HepG2 (cell line): Measurements from ENCODE around the gene ACTN2. TPM values are rescaled to one million over a fixed set of nuclear protein-coding genes. Genes with fewer than 3 reads are reported as not detected.

Experiments used
- ATAC-seq: fragments of 200-7000 bp; cut with Tn5 transposase; 3 replicates; pipeline ENCODE4 v1.9.1; 2020; ENCODE audit warnings: mild to moderate bottlenecking, moderate library complexity
- BruUV-seq: library from RNA; stranded (reverse); fragments of 400-500 nt; replicated peaks from 2 replicates; lab custom pipeline; 2021; lab: Mats Ljungman, UMichigan
- CTCF ChIA-PET: fragments of 300-600 bp; formaldehyde crosslinking; extraction: SDS; loops from one replicate; lab custom pipeline; 2021; ENCODE audit warnings: low total read pairs, inconsistent platforms, low intra/inter-chr PET ratio; lab: Yijun Ruan, JAX
- POLR2A ChIA-PET: fragments of 350-600 bp; sonication (Branson Sonifier 250); formaldehyde crosslinking; loops from one replicate; lab custom pipeline; 2020; ENCODE audit warnings: antibody characterized with exemption, inconsistent platforms; lab: Yijun Ruan, JAX
- DNase-seq: peaks from one replicate; pipeline ENCODE4 v3.0.0-alpha.2; 2015; ENCODE audit warnings: low spot score
- FAIRE-seq: peaks from 3 replicates; lab custom pipeline; 2011; peaks lifted over from hg19 to GRCh38; lab: Jason Lieb, UNC
- H2AFZ ChIP-seq: one replicate; pipeline ENCODE4 v1.6.1; 2011; ENCODE audit warnings: low read length, inconsistent platforms
- H3K27ac ChIP-seq: fragments of 300-600 bp; 3 replicates; pipeline ENCODE4 v1.8.0; 2011; ENCODE audit warnings: mixed run types, mild to moderate bottlenecking, mixed read lengths, low read length, inconsistent platforms; ENCODE audit not compliant: insufficient read depth; ENCODE audit errors: extremely low read length
- H3K27me3 ChIP-seq, 2 experiments: fragments of 200-600 bp in 1 of 2; 2 replicates in 1 of 2; 3 replicates in 1 of 2; pipeline versions ENCODE4 v1.6.0 to v1.8.0; 2011; ENCODE audit warnings: low read length in 2 of 2, mild to moderate bottlenecking in 2 of 2, moderate library complexity in 2 of 2, inconsistent platforms in 1 of 2; ENCODE audit not compliant: insufficient read depth in 2 of 2, control insufficient read depth in 1 of 2
- H3K36me3 ChIP-seq, 2 experiments: fragments of 200-600 bp in 1 of 2; replicated peaks in 1 of 2; 2 replicates in 1 of 2; 3 replicates in 1 of 2; pipeline versions ENCODE4 v1.5.1 to v1.8.0; 2011; ENCODE audit warnings: low read length in 2 of 2, inconsistent platforms in 1 of 2; ENCODE audit not compliant: insufficient read depth in 2 of 2, control insufficient read depth in 1 of 2
- H3K4me1 ChIP-seq: 2 replicates; pipeline ENCODE4 v1.5.1; 2012; ENCODE audit warnings: low read length, inconsistent platforms; ENCODE audit not compliant: insufficient read depth
- H3K4me2 ChIP-seq: 2 replicates; pipeline ENCODE4 v1.6.0; 2011; ENCODE audit warnings: low read depth, low read length, inconsistent platforms
- H3K4me3 ChIP-seq, 3 experiments: fragments of 200-600 bp in 1 of 3; sonication (generic), shearing (Covaris generic) in 1 of 3; replicated peaks in 1 of 3; 2 replicates each; pipeline ENCODE4 v1.5.1; 2011 to 2016; ENCODE audit warnings: low read length in 3 of 3, inconsistent platforms in 2 of 3, low read depth in 2 of 3, mild to moderate bottlenecking in 2 of 3, control low read depth in 1 of 3, mixed read lengths in 1 of 3; ENCODE audit not compliant: insufficient read depth in 1 of 3
- H3K79me2 ChIP-seq: one replicate; pipeline ENCODE4 v1.6.1; 2011; ENCODE audit warnings: low read length, inconsistent platforms; ENCODE audit not compliant: insufficient read depth
- H3K9ac ChIP-seq: 2 replicates; pipeline ENCODE4 v1.6.0; 2011; ENCODE audit warnings: mild to moderate bottlenecking, low read depth, low read length, inconsistent platforms; ENCODE audit not compliant: insufficient read depth
- H3K9me3 ChIP-seq: 2 replicates; pipeline ENCODE4 v1.5.1; 2012; ENCODE audit warnings: mild to moderate bottlenecking, low read length
- H4K20me1 ChIP-seq: 2 replicates; pipeline ENCODE4 v1.6.0; 2011; ENCODE audit warnings: inconsistent platforms, mild to moderate bottlenecking, low read length, moderate library complexity; ENCODE audit not compliant: insufficient read depth
- ATAD3A ChIP-seq: sonication (generic); formaldehyde crosslinking; IDR thresholded peaks from 2 replicates; pipeline ENCODE4 v1.4.0; 2020; ENCODE audit warnings: missing genetic modification reagents
- DNMT1 ChIP-seq: sonication (generic); formaldehyde crosslinking; IDR thresholded peaks from 2 replicates; pipeline ENCODE4 v1.5.1; 2020; ENCODE audit warnings: mild to moderate bottlenecking, missing genetic modification reagents
- NONO ChIP-seq, 2 experiments: fragments of 450-650 bp in 1 of 2; sonication (generic) in 1 of 2; formaldehyde crosslinking in 1 of 2; IDR thresholded peaks in 1 of 2; conservative IDR thresholded peaks in 1 of 2; 2 replicates each; pipeline versions ENCODE4 v1.6.1 to v1.8.0; 2017 to 2022; ENCODE audit warnings: mild to moderate bottlenecking in 1 of 2, missing genetic modification reagents in 1 of 2, moderate library complexity in 1 of 2
- PTBP1 ChIP-seq: fragments of 200-400 bp; formaldehyde crosslinking; IDR thresholded peaks from 2 replicates; pipeline ENCODE4 v1.6.1; 2018; ENCODE audit warnings: low read length, low read depth; ENCODE audit not compliant: poor library complexity, severe bottlenecking
- RBM39 ChIP-seq: fragments of 200-400 bp; formaldehyde crosslinking; IDR thresholded peaks from one replicate; pipeline ENCODE4 v1.6.1; 2018; ENCODE audit warnings: antibody characterized with exemption, mild to moderate bottlenecking, low read depth, low read length; ENCODE audit not compliant: poor library complexity, severe bottlenecking
- SMAD1 ChIP-seq: sonication (generic); formaldehyde crosslinking; IDR thresholded peaks from 2 replicates; pipeline ENCODE4 v1.4.0; 2020; ENCODE audit warnings: missing genetic modification reagents, low read depth, mild to moderate bottlenecking, borderline replicate concordance
- SNAPC2 ChIP-seq: sonication (generic); formaldehyde crosslinking; IDR thresholded peaks from 2 replicates; pipeline ENCODE4 v1.8.1; 2022; ENCODE audit warnings: mild to moderate bottlenecking, missing genetic modification reagents
- SP4 ChIP-seq: sonication (generic); formaldehyde crosslinking; IDR thresholded peaks from 2 replicates; pipeline ENCODE4 v1.8.1; 2023; ENCODE audit warnings: mild to moderate bottlenecking, missing genetic modification reagents
- TBL1XR1 ChIP-seq: fragments of 150-350 bp; IDR thresholded peaks from 2 replicates; pipeline ENCODE4 v1.6.1; 2014; ENCODE audit warnings: borderline replicate concordance, low read length; ENCODE audit not compliant: partially characterized antibody
- TBP ChIP-seq: sonication (generic); formaldehyde crosslinking; IDR thresholded peaks from 2 replicates; pipeline ENCODE4 v1.5.0; 2020; ENCODE audit warnings: missing genetic modification reagents
- ZBTB21 ChIP-seq: sonication (generic); formaldehyde crosslinking; IDR thresholded peaks from 2 replicates; pipeline ENCODE4 v1.4.0; 2020; ENCODE audit warnings: missing genetic modification reagents
- ZNF251 ChIP-seq: sonication (generic); formaldehyde crosslinking; IDR thresholded peaks from 2 replicates; pipeline ENCODE4 v1.9.0; 2021; ENCODE audit warnings: mild to moderate bottlenecking, missing genetic modification reagents
- ZNF550 ChIP-seq: sonication (generic); formaldehyde crosslinking; IDR thresholded peaks from 2 replicates; pipeline ENCODE4 v1.4.0; 2020; ENCODE audit warnings: mild to moderate bottlenecking, missing genetic modification reagents, borderline replicate concordance
- WGBS: methylation state at CpG from one replicate; pipeline ENCODE4 v1.1.6; 2017; ENCODE audit warnings: low lambda C conversion rate; 5-methylcytosine and 5-hydroxymethylcytosine counted together
- in situ Hi-C: cut with HindIII; loops from 2 replicates; pipeline ENCODE4 v1.10.0; 2017; ENCODE audit warnings: low pct_unique_long_range_greater_than_20kb; ENCODE audit not compliant: extremely low pct_ligation_motif_present
- intact Hi-C: fragments of 100-400 bp; cut with micrococcal nuclease; formaldehyde crosslinking; loops from one replicate; pipeline ENCODE4 v1.10.0; 2022; ENCODE audit not compliant: unreplicated experiment
- polyA plus RNA-seq, 8 experiments: library from polyadenylated mRNA; depleted of rRNA in 3 of 8; stranded (reverse) in 7 of 8; unstranded in 1 of 8; fragments of >200 nt; fragmentation: Illumina TruSeq in 4 of 8; extraction: Trizol in 4 of 8; gene quantifications; 2 replicates each; pipeline versions ENCODE4 v1.2.1 to v1.2.3, GENCODE V29; 2011 to 2016; ENCODE audit warnings: low read depth in 4 of 8, missing spikeins in 1 of 8, mixed read lengths in 1 of 8; ENCODE audit not compliant: insufficient read depth in 1 of 8
- total RNA-seq, 5 experiments: library from RNA; depleted of rRNA; stranded (reverse); fragments of >200 nt; fragmentation: Illumina TruSeq; extraction: Trizol; gene quantifications; 2 replicates each; pipeline ENCODE4 v1.2.3, GENCODE V29; 2016; ENCODE audit warnings: low read depth in 1 of 5
- TF ChIP-seq, protein P1 (sequence below): sonication (generic); formaldehyde crosslinking; IDR thresholded peaks from 2 replicates; pipeline ENCODE4 v1.4.0; 2020; ENCODE audit warnings: low read depth, missing genetic modification reagents
- TF ChIP-seq, protein P2 (sequence below): sonication (generic); formaldehyde crosslinking; IDR thresholded peaks from 2 replicates; pipeline ENCODE4 v1.4.0; 2020; ENCODE audit warnings: mild to moderate bottlenecking, missing genetic modification reagents, borderline replicate concordance

ACTN2 gene
- total and polyA plus RNA-seq, 2 of the 13 experiments (the other 11 are each of a cell fraction or from before 2014, with no cell fraction given) = 0.04 to 0.13 TPM

- intact Hi-C loops = no loop called here
- Histone ChIP-seq H2AFZ (no peak overlapping the region), H3K4me1 (peaks cover 16% of the 10 kb centered on the region), H3K27me3 (no peaks in the 10 kb centered on the region), H3K36me3 (peaks cover 8 to 93% of the 10 kb centered on the region in 2 experiments), H3K4me2 (no peak overlapping the region), H3K79me2 (no peaks in the 10 kb centered on the region), H3K9me3 (no peaks in the 10 kb centered on the region), H4K20me1 (no peaks in the 10 kb centered on the region), H3K9ac (no peak overlapping the region), H3K27ac (no peak overlapping the region), H3K4me3 (no peak overlapping the region)
- FAIRE-seq (no peak), DNase-seq (no peak), ATAC-seq (no peak)
- POLR2A ChIA-PET = no interaction called here
- no TSS peak for BruUV-seq
- in situ Hi-C loops = no loop called here
- WGBS = 95% methylated on average over 5 of the region's 5 CpGs
- CTCF ChIA-PET = no interaction called here
- TF ChIP-seq, protein P1, sequence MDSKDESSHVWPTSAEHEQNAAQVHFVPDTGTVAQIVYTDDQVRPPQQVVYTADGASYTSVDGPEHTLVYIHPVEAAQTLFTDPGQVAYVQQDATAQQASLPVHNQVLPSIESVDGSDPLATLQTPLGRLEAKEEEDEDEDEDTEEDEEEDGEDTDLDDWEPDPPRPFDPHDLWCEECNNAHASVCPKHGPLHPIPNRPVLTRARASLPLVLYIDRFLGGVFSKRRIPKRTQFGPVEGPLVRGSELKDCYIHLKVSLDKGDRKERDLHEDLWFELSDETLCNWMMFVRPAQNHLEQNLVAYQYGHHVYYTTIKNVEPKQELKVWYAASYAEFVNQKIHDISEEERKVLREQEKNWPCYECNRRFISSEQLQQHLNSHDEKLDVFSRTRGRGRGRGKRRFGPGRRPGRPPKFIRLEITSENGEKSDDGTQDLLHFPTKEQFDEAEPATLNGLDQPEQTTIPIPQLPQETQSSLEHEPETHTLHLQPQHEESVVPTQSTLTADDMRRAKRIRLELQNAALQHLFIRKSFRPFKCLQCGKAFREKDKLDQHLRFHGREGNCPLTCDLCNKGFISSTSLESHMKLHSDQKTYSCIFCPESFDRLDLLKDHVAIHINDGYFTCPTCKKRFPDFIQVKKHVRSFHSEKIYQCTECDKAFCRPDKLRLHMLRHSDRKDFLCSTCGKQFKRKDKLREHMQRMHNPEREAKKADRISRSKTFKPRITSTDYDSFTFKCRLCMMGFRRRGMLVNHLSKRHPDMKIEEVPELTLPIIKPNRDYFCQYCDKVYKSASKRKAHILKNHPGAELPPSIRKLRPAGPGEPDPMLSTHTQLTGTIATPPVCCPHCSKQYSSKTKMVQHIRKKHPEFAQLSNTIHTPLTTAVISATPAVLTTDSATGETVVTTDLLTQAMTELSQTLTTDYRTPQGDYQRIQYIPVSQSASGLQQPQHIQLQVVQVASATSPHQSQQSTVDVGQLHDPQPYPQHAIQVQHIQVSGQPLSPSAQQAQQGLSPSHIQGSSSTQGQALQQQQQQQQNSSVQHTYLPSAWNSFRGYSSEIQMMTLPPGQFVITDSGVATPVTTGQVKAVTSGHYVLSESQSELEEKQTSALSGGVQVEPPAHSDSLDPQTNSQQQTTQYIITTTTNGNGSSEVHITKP (CRISPR knock-in tag) = no peak
- no peak for TF ChIP-seq ZNF550 (CRISPR knock-in tag)
- no peak for TF ChIP-seq SNAPC2 (CRISPR knock-in tag)
- no peak for TF ChIP-seq ZBTB21 (CRISPR knock-in tag)
- TF ChIP-seq RBM39 = no peak
- TF ChIP-seq PTBP1 = no peak
- no peak for TF ChIP-seq NONO (IDR thresholded peaks at IDR 0.05)
- TF ChIP-seq NONO (CRISPR knock-in tag; conservative IDR thresholded peaks at IDR 0.05) = no peak
- no peak for TF ChIP-seq TBP (CRISPR knock-in tag)
- TF ChIP-seq, protein P2, sequence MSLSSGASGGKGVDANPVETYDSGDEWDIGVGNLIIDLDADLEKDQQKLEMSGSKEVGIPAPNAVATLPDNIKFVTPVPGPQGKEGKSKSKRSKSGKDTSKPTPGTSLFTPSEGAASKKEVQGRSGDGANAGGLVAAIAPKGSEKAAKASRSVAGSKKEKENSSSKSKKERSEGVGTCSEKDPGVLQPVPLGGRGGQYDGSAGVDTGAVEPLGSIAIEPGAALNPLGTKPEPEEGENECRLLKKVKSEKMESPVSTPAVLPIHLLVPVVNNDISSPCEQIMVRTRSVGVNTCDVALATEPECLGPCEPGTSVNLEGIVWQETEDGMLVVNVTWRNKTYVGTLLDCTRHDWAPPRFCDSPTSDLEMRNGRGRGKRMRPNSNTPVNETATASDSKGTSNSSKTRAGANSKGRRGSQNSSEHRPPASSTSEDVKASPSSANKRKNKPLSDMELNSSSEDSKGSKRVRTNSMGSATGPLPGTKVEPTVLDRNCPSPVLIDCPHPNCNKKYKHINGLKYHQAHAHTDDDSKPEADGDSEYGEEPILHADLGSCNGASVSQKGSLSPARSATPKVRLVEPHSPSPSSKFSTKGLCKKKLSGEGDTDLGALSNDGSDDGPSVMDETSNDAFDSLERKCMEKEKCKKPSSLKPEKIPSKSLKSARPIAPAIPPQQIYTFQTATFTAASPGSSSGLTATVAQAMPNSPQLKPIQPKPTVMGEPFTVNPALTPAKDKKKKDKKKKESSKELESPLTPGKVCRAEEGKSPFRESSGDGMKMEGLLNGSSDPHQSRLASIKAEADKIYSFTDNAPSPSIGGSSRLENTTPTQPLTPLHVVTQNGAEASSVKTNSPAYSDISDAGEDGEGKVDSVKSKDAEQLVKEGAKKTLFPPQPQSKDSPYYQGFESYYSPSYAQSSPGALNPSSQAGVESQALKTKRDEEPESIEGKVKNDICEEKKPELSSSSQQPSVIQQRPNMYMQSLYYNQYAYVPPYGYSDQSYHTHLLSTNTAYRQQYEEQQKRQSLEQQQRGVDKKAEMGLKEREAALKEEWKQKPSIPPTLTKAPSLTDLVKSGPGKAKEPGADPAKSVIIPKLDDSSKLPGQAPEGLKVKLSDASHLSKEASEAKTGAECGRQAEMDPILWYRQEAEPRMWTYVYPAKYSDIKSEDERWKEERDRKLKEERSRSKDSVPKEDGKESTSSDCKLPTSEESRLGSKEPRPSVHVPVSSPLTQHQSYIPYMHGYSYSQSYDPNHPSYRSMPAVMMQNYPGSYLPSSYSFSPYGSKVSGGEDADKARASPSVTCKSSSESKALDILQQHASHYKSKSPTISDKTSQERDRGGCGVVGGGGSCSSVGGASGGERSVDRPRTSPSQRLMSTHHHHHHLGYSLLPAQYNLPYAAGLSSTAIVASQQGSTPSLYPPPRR = no peak
- TF ChIP-seq SP4 (CRISPR knock-in tag) = no peak
- no peak for TF ChIP-seq ZNF251 (CRISPR knock-in tag)
- TF ChIP-seq SMAD1 (CRISPR knock-in tag) = no peak
- TF ChIP-seq TBL1XR1 = no peak
- TF ChIP-seq DNMT1 (CRISPR knock-in tag) = no peak
- TF ChIP-seq ATAD3A = no peak
Measured at GRCh38 chr1:236812334-236813030, 126.2 kb downstream of the ACTN2 start.
